IMR-90 (cell line): Measurements from ENCODE around the gene LCN2. TPM values are rescaled to one million over a fixed set of nuclear protein-coding genes. Genes with fewer than 3 reads are reported as not detected.

Experiments
- ATAC-seq: fragments of 200-7000 bp; cut with Tn5 transposase; 2 replicates; pipeline ENCODE4 v1.9.1; 2020; ENCODE audit warnings: low read depth, mild to moderate bottlenecking, moderate library complexity
- BruUV-seq: library from RNA; stranded (reverse); fragments of 400-500 nt; replicated peaks from 2 replicates; lab custom pipeline; 2021; lab: Mats Ljungman, UMichigan
- CTCF ChIA-PET: fragments of 300-600 bp; formaldehyde crosslinking; extraction: SDS; loops from one replicate; lab custom pipeline; 2021; ENCODE audit warnings: antibody characterized with exemption; lab: Yijun Ruan, JAX
- POLR2A ChIA-PET: fragments of 300-600 bp; sonication (Branson Sonifier 250); formaldehyde crosslinking; loops from one replicate; lab custom pipeline; 2022; ENCODE audit warnings: antibody characterized with exemption; ENCODE audit not compliant: unreplicated experiment; lab: Charles Lee
- DNase-seq: peaks from one replicate; pipeline ENCODE4 v3.0.0; 2013
- H2AFZ ChIP-seq: replicated peaks from 2 replicates; pipeline ENCODE3; 2013; ENCODE audit warnings: low read length, mild to moderate bottlenecking; ENCODE audit not compliant: poor library complexity
- H2AK5ac ChIP-seq: 2 replicates; pipeline ENCODE4 v1.6.1; 2013; ENCODE audit warnings: low read depth, low read length, inconsistent platforms
- H2AK9ac ChIP-seq: replicated peaks from 2 replicates; pipeline ENCODE3; 2013; ENCODE audit warnings: mild to moderate bottlenecking, low read depth, low read length, moderate library complexity; ENCODE audit not compliant: poor library complexity
- H2BK120ac ChIP-seq: 2 replicates; pipeline ENCODE4 v1.6.1; 2013; ENCODE audit warnings: low read depth, low read length, inconsistent platforms
- H2BK15ac ChIP-seq: 3 replicates; pipeline ENCODE4 v1.6.1; 2013; ENCODE audit warnings: low read depth, low read length, inconsistent platforms
- H2BK20ac ChIP-seq: 2 replicates; pipeline ENCODE4 v1.6.1; 2013; ENCODE audit warnings: low read depth, mild to moderate bottlenecking, inconsistent platforms, low read length, moderate library complexity
- H2BK5ac ChIP-seq: 2 replicates; pipeline ENCODE4 v1.6.1; 2013; ENCODE audit warnings: mild to moderate bottlenecking, low read depth, low read length, inconsistent platforms; ENCODE audit not compliant: poor library complexity, severe bottlenecking
- H3K14ac ChIP-seq: replicated peaks from 2 replicates; pipeline ENCODE4 v1.6.1; 2013; ENCODE audit warnings: low read depth, low read length, inconsistent platforms
- H3K18ac ChIP-seq: 2 replicates; pipeline ENCODE4 v1.6.1; 2013; ENCODE audit warnings: low read depth, low read length, control low read depth
- H3K23ac ChIP-seq: 2 replicates; pipeline ENCODE4 v1.6.1; 2013; ENCODE audit warnings: low read depth, low read length, inconsistent platforms
- H3K27ac ChIP-seq: 2 replicates; pipeline ENCODE4 v1.5.1; 2013; ENCODE audit warnings: mild to moderate bottlenecking, control low read depth, low read length; ENCODE audit not compliant: insufficient read depth
- H3K27me3 ChIP-seq: 2 replicates; pipeline ENCODE4 v1.6.1; 2013; ENCODE audit warnings: low read length; ENCODE audit not compliant: control insufficient read depth, insufficient read depth
- H3K36me3 ChIP-seq: 2 replicates; pipeline ENCODE4 v1.6.1; 2013; ENCODE audit warnings: low read length, mixed read lengths; ENCODE audit not compliant: control insufficient read depth, insufficient read depth
- H3K4ac ChIP-seq: 2 replicates; pipeline ENCODE4 v1.6.1; 2013; ENCODE audit warnings: low read depth, low read length, inconsistent platforms
- H3K4me1 ChIP-seq: 2 replicates; pipeline ENCODE4 v1.6.1; 2013; ENCODE audit warnings: low read length, mixed read lengths; ENCODE audit not compliant: control insufficient read depth, insufficient read depth
- H3K4me2 ChIP-seq: 2 replicates; pipeline ENCODE4 v1.6.1; 2013; ENCODE audit warnings: low read depth, mild to moderate bottlenecking, control low read depth, low read length, moderate library complexity
- H3K4me3 ChIP-seq: 2 replicates; pipeline ENCODE4 v1.5.1; 2013; ENCODE audit warnings: low read depth, mild to moderate bottlenecking, control low read depth, low read length, moderate library complexity; ENCODE audit not compliant: insufficient read depth
- H3K56ac ChIP-seq: 2 replicates; pipeline ENCODE4 v1.6.1; 2013; ENCODE audit warnings: low read length, inconsistent platforms; ENCODE audit not compliant: insufficient read depth; ENCODE audit errors: extremely low read depth
- H3K79me1 ChIP-seq, 2 experiments: 2 replicates each; pipeline ENCODE4 v1.6.1; 2013; ENCODE audit warnings: low read length in 2 of 2, inconsistent platforms in 1 of 2, low read depth in 1 of 2
- H3K9ac ChIP-seq: 2 replicates; pipeline ENCODE4 v1.6.1; 2013; ENCODE audit warnings: low read depth, low read length, control low read depth
- H3K9me1 ChIP-seq: 2 replicates; pipeline ENCODE4 v1.6.1; 2013; ENCODE audit warnings: low read length, inconsistent platforms; ENCODE audit not compliant: insufficient read depth
- H3K9me3 ChIP-seq: 2 replicates; pipeline ENCODE4 v1.6.1; 2013; ENCODE audit warnings: low read length; ENCODE audit not compliant: control insufficient read depth, insufficient read depth
- H4K20me1 ChIP-seq: 2 replicates; pipeline ENCODE4 v1.6.1; 2013; ENCODE audit warnings: low read length, inconsistent platforms; ENCODE audit not compliant: insufficient read depth
- H4K5ac ChIP-seq: 2 replicates; pipeline ENCODE4 v1.6.1; 2013; ENCODE audit warnings: mild to moderate bottlenecking, low read depth, low read length, control low read depth
- H4K8ac ChIP-seq, 2 experiments: 2 replicates each; pipeline ENCODE4 v1.6.1; 2013; ENCODE audit warnings: low read depth in 2 of 2, low read length in 2 of 2, control low read depth in 1 of 2, inconsistent platforms in 1 of 2
- H4K91ac ChIP-seq: 2 replicates; pipeline ENCODE4 v1.6.1; 2013; ENCODE audit warnings: low read depth, low read length, inconsistent platforms; ENCODE audit not compliant: insufficient read depth
- BHLHE40 ChIP-seq: fragments of 150-350 bp; IDR thresholded peaks from 2 replicates; pipeline ENCODE4 v1.6.1; 2016; ENCODE audit warnings: mild to moderate bottlenecking, low read depth, low read length
- CEBPB ChIP-seq: IDR thresholded peaks from 2 replicates; pipeline ENCODE4 v1.6.1; 2012; ENCODE audit warnings: low read depth, low read length, improper control_type of control experiment
- SMC3 ChIP-seq: fragments of 150-350 bp; IDR thresholded peaks from 2 replicates; pipeline ENCODE4 v1.6.1; 2016; ENCODE audit warnings: low read depth, mild to moderate bottlenecking, antibody characterized with exemption, low read length, moderate library complexity
- WGBS, 2 experiments: methylation state at CpG; one replicate each; pipeline versions ENCODE4 v1.1.5 to v1.1.7; 2013; ENCODE audit warnings: missing lambda C conversion rate in 2 of 2; ENCODE audit not compliant: insufficient read length in 1 of 2; ENCODE audit errors: extremely low coverage in 2 of 2; 5-methylcytosine and 5-hydroxymethylcytosine counted together
- dilution Hi-C: fragments of 300-500 bp; cut with HindIII; formaldehyde crosslinking; loops from one replicate; pipeline ENCODE4 v1.14.3; 2018; ENCODE audit warnings: low sequenced_read_pairs; ENCODE audit not compliant: unreplicated experiment
- in situ Hi-C: fragments of 300-500 bp; cut with MboI; formaldehyde crosslinking; loops from 3 replicates; pipeline ENCODE4 v1.14.3; 2019; ENCODE audit warnings: low sequenced_read_pairs, inconsistent platforms, mixed read lengths
- intact Hi-C: fragments of 100-400 bp; cut with micrococcal nuclease; formaldehyde crosslinking; loops from 2 replicates; pipeline ENCODE4 v1.10.0; 2022
- polyA plus RNA-seq, 3 experiments: library from polyadenylated mRNA; depleted of rRNA; stranded (reverse); fragments of >200 nt; gene quantifications; 2 replicates each; pipeline ENCODE4 v1.2.3, GENCODE V29; 2012; ENCODE audit warnings: low replicate concordance in 1 of 3
- total RNA-seq: library from RNA; depleted of rRNA; stranded (reverse); fragments of >200 nt; gene quantifications from 2 replicates; pipeline ENCODE4 v1.2.3, GENCODE V29; 2012
- TF ChIP-seq, protein P1 (sequence below): fragments of 150-350 bp; IDR thresholded peaks from 2 replicates; pipeline ENCODE4 v1.6.1; 2017; ENCODE audit warnings: mild to moderate bottlenecking, antibody characterized with exemption, low read length, low read depth

LCN2 gene
- total and polyA plus RNA-seq, 2 of the 4 experiments (the other 2 are of a cell fraction) = not detected

DNA sequence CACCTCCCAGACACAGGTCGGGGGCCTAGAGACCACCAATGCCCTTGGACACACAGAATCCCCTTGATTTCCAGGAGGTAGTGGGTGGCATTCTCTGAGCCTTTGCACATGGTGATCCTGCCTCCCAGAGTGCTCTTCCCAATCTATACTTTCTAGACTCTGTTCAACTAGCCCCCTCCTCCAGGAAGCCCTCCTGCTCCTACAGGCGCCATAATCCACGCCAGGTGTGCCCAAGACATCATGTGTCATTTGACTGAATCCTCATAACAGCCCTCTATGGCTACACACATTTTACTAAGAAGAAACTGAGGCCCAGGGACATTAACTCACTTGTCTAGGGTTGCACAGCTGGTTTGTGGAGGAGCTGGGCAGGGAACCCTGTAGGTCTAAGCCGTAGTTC, 18.0 kb downstream of the LCN2 start:
- no peak overlapping the region for H2AFZ ChIP-seq
- BruUV-seq = no TSS peak
- no peak overlapping the region for H3K4ac ChIP-seq
- H4K8ac ChIP-seq = no peak overlapping the region
- no CpG with 5 or more reads among the region's 4 CpGs for WGBS, 2 experiments
- no peak for DNase-seq
- H3K9ac ChIP-seq = no peak overlapping the region
- no peak overlapping the region for H4K5ac ChIP-seq
- no peak overlapping the region for H2BK5ac ChIP-seq
- H3K36me3 ChIP-seq = peaks cover 64% of the 10 kb centered on the region
- H4K20me1 ChIP-seq = peaks cover 5% of the 10 kb centered on the region
- H3K27me3 ChIP-seq = no peaks in the 10 kb centered on the region
- H3K27ac ChIP-seq = no peak overlapping the region
- no peak overlapping the region for H2BK120ac ChIP-seq
- in situ Hi-C loops = no loop called here
- no peak overlapping the region for H4K91ac ChIP-seq
- TF ChIP-seq, protein P1, sequence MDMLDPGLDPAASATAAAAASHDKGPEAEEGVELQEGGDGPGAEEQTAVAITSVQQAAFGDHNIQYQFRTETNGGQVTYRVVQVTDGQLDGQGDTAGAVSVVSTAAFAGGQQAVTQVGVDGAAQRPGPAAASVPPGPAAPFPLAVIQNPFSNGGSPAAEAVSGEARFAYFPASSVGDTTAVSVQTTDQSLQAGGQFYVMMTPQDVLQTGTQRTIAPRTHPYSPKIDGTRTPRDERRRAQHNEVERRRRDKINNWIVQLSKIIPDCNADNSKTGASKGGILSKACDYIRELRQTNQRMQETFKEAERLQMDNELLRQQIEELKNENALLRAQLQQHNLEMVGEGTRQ = no peak
- TF ChIP-seq SMC3 (no peak), CEBPB (no peak), BHLHE40 (no peak)
- ATAC-seq = no peak
- no peak overlapping the region for H2BK20ac ChIP-seq
- peaks cover 6 to 55% of the 10 kb centered on the region in 2 experiments for H3K79me1 ChIP-seq
- no peak overlapping the region for H3K56ac ChIP-seq
- ChIA-PET POLR2A (no interaction called here), CTCF (no interaction called here)
- H3K9me3 ChIP-seq = no peaks in the 10 kb centered on the region
- no peak overlapping the region for H3K4me2 ChIP-seq
- no peak overlapping the region for H3K23ac ChIP-seq
- H3K4me3 ChIP-seq = no peak overlapping the region
- dilution Hi-C loops = no loop called here
- H2AK5ac ChIP-seq = no peak overlapping the region
- no peak overlapping the region for H3K18ac ChIP-seq
- no peak overlapping the region for H2BK15ac ChIP-seq
- H2AK9ac ChIP-seq = no peak overlapping the region
- intact Hi-C loops = no loop called here
- peaks cover 11% of the 10 kb centered on the region for H3K9me1 ChIP-seq
- H3K4me1 ChIP-seq = peaks cover 3% of the 10 kb centered on the region; the same call in 1 of the 2 replicates
- no peak overlapping the region for H3K14ac ChIP-seq
